B cell (primary cell): Measurements from ENCODE around the gene GRP. TPM values are rescaled to one million over a fixed set of nuclear protein-coding genes. Genes with fewer than 3 reads are reported as not detected.
A peak's percentile ranks its signal among the peaks of the same experiment; 100 is the strongest.

Source experiments
- ATAC-seq: fragments of 200-7000 bp; cut with Tn5 transposase; one replicate; pipeline ENCODE4 v1.10.0; 2021; ENCODE audit warnings: low read depth, mild to moderate bottlenecking, moderate number of reproducible peaks, moderate library complexity
- CTCF ChIA-PET: fragments of 350-600 bp; sonication (Branson Sonifier 250); formaldehyde crosslinking; loops from one replicate; lab custom pipeline; 2021; ENCODE audit warnings: antibody characterized with exemption, inconsistent platforms; lab: Charles Lee
- POLR2A ChIA-PET: fragments of 350-600 bp; sonication (Branson Sonifier 250); formaldehyde crosslinking; loops from one replicate; lab custom pipeline; 2021; ENCODE audit warnings: antibody characterized with exemption; lab: Charles Lee
- DNase-seq: peaks from one replicate; pipeline ENCODE4 v3.0.0; 2013
- H2AFZ ChIP-seq: 2 replicates; pipeline ENCODE4 v1.6.1; 2012; ENCODE audit warnings: mild to moderate bottlenecking, low read depth, low read length; ENCODE audit not compliant: insufficient read depth, poor library complexity, severe bottlenecking
- H3K27ac ChIP-seq, 2 donors: 1 replicate in 1 of 2; 2 replicates in 1 of 2; pipeline ENCODE4 v1.5.1; 2012 to 2013; ENCODE audit warnings: low read length in 2 of 2, mild to moderate bottlenecking in 2 of 2, moderate library complexity in 1 of 2
- H3K27me3 ChIP-seq, 4 experiments: fragments of 200-600 bp in 1 of 4; sonication (generic) in 1 of 4; replicated peaks in 1 of 4; 1 replicate in 2 of 4; 2 replicates in 2 of 4; pipeline versions ENCODE4 v1.6.1 to v1.7.0; 2013 to 2016; ENCODE audit warnings: low read length in 3 of 4, mild to moderate bottlenecking in 2 of 4, mixed read lengths in 1 of 4, moderate library complexity in 1 of 4; ENCODE audit not compliant: insufficient read depth in 4 of 4, control insufficient read depth in 3 of 4; ENCODE audit errors: control extremely low read depth in 1 of 4
- H3K36me3 ChIP-seq, 2 experiments: replicated peaks in 1 of 2; 1 replicate in 1 of 2; 2 replicates in 1 of 2; pipeline versions ENCODE4 v1.6.1 to v1.7.1; 2013; ENCODE audit warnings: low read length in 1 of 2; ENCODE audit not compliant: insufficient read depth in 2 of 2, control insufficient read depth in 1 of 2; ENCODE audit errors: control extremely low read depth in 1 of 2, extremely low read depth in 1 of 2
- H3K4me1 ChIP-seq, 2 donors: fragments of 200-600 bp in 1 of 2; sonication (generic) in 1 of 2; 1 replicate in 1 of 2; 2 replicates in 1 of 2; pipeline versions ENCODE4 v1.5.1 to v1.6.1; 2013 to 2017; ENCODE audit warnings: low read length in 2 of 2; ENCODE audit not compliant: control insufficient read depth in 2 of 2, insufficient read depth in 2 of 2
- H3K4me2 ChIP-seq: replicated peaks from 2 replicates; pipeline ENCODE3; 2012; ENCODE audit warnings: mild to moderate bottlenecking, low read depth, low read length; ENCODE audit not compliant: poor library complexity, severe bottlenecking
- H3K4me3 ChIP-seq, 5 experiments: fragments of 200-600 bp in 1 of 5; sonication (generic) in 1 of 5; 1 replicate in 3 of 5; 2 replicates in 2 of 5; pipeline versions ENCODE4 v1.5.1 to v1.7.0; 2011 to 2016; ENCODE audit warnings: low read length in 4 of 5, mild to moderate bottlenecking in 4 of 5, low read depth in 2 of 5, control low read depth in 1 of 5, moderate library complexity in 1 of 5; ENCODE audit not compliant: insufficient read depth in 1 of 5; ENCODE audit errors: control extremely low read depth in 1 of 5, extremely low read depth in 1 of 5
- H3K79me2 ChIP-seq: fragments of 200-600 bp; sonication (generic); one replicate; pipeline ENCODE4 v1.6.0; 2016; ENCODE audit warnings: low read length; ENCODE audit not compliant: control insufficient read depth, insufficient read depth
- H3K9ac ChIP-seq: fragments of 200-600 bp; sonication (generic); 2 replicates; pipeline ENCODE4 v1.6.1; 2017; ENCODE audit warnings: mild to moderate bottlenecking, low read length, moderate library complexity
- H3K9me3 ChIP-seq, 3 donors: one replicate each; pipeline versions ENCODE4 v1.6.1 to v1.7.1; 2013; ENCODE audit warnings: low read length in 2 of 3; ENCODE audit not compliant: control insufficient read depth in 2 of 3, insufficient read depth in 1 of 3; ENCODE audit errors: control extremely low read depth in 1 of 3
- H4K20me1 ChIP-seq: 2 replicates; pipeline ENCODE4 v1.6.0; 2012; ENCODE audit warnings: mild to moderate bottlenecking, low read length; ENCODE audit not compliant: insufficient read depth, control insufficient read depth, poor library complexity, severe bottlenecking
- H3K27ac Mint-ChIP-seq: one replicate; pipeline ENCODE4 v1.8.0; 2021; ENCODE audit warnings: mixed read lengths
- H3K27me3 Mint-ChIP-seq: one replicate; pipeline ENCODE4 v1.8.0; 2021; ENCODE audit warnings: mixed read lengths
- H3K4me1 Mint-ChIP-seq: one replicate; pipeline ENCODE4 v1.8.0; 2021; ENCODE audit warnings: mixed read lengths
- H3K4me3 Mint-ChIP-seq: one replicate; pipeline ENCODE4 v1.8.0; 2021; ENCODE audit warnings: mixed read lengths
- H3K9me3 Mint-ChIP-seq: one replicate; pipeline ENCODE4 v1.8.0; 2022; ENCODE audit warnings: mixed read lengths; ENCODE audit not compliant: insufficient read depth
- CTCF ChIP-seq: fragments of 200-600 bp; IDR thresholded peaks from one replicate; pipeline ENCODE4 v1.8.0; 2022; ENCODE audit warnings: antibody characterized with exemption, mild to moderate bottlenecking
- EZH2 ChIP-seq: IDR thresholded peaks from 2 replicates; pipeline ENCODE4 v1.6.1; 2012; ENCODE audit warnings: borderline replicate concordance, low read depth, mild to moderate bottlenecking, moderate library complexity, low read length; ENCODE audit not compliant: insufficient read depth, poor library complexity, severe bottlenecking
- WGBS: methylation state at CpG from one replicate; pipeline ENCODE4 v1.1.5; 2013; ENCODE audit warnings: missing lambda C conversion rate; ENCODE audit not compliant: insufficient coverage; 5-methylcytosine and 5-hydroxymethylcytosine counted together
- intact Hi-C: fragments of 100-400 bp; cut with micrococcal nuclease; formaldehyde crosslinking; loops from one replicate; pipeline ENCODE4 v1.10.0; 2022
- polyA plus RNA-seq: library from polyadenylated mRNA; depleted of rRNA; stranded (reverse); fragments of >200 nt; gene quantifications from 2 replicates; pipeline ENCODE4 v1.2.3, GENCODE V29; 2012
- total RNA-seq, 2 donors: library from RNA; stranded (reverse); fragments of 120-200 nt in 1 of 2; gene quantifications; 1 replicate in 1 of 2; 2 replicates in 1 of 2; pipeline versions ENCODE4 v1.2.3 to v1.2.4, GENCODE V29; 2013 to 2022

The GRP gene
- total and polyA plus RNA-seq, 2 donors (not counting 1 experiment from before 2014, with no cell fraction given) = not detected

GRCh38 chr18:59272891-59273758 is 53.2 kb downstream of the GRP start, which contains the start of gene RAX:
TSS of gene RAX (minus strand) at chr18:59273454. CDS start at chr18:59273206, 248 bp downstream.
- DNase-seq (peak; percentile 36), ATAC-seq (peak; percentile 44)
- ChIA-PET CTCF (no interaction called here), POLR2A (no interaction called here)
- H3K9me3 ChIP-seq = peaks cover 0 to 32% (median 1%) of the 10 kb centered on the region in 3 donors
- H3K4me1 ChIP-seq = peaks cover 34 to 45% of the 10 kb centered on the region in 2 donors
- intact Hi-C loops = loop anchor here (5.0 kb wide), 1 partner anchor 84 kb away; the partner anchor contains the start of gene LMAN1
- H3K4me2 ChIP-seq = peak within 1 kb of the TSS; percentile 75
- H3K4me3 ChIP-seq = peak within 1 kb of the TSS in 3 of 5 experiments; percentile 17 to 43 (median 33)
- H4K20me1 ChIP-seq = no peaks in the 10 kb centered on the region
- peak within 1 kb of the TSS; percentile 47 for H3K4me3 Mint-ChIP-seq
- no peaks in the 10 kb centered on the region for H3K9me3 Mint-ChIP-seq
- 6% methylated on average over 88 of the region's 88 CpGs for WGBS
- peaks cover 74% of the 10 kb centered on the region for H3K27me3 Mint-ChIP-seq
- peak within 1 kb of the TSS; percentile 31 for H2AFZ ChIP-seq
- H3K27me3 ChIP-seq = peaks cover 0 to 89% (median 64%) of the 10 kb centered on the region in 4 experiments
- no peak for TF ChIP-seq EZH2
- no peak for TF ChIP-seq CTCF
- no peak within 1 kb of the TSS for H3K27ac ChIP-seq
- no peaks in the 10 kb centered on the region for H3K79me2 ChIP-seq
- peaks cover 23% of the 10 kb centered on the region for H3K4me1 Mint-ChIP-seq
- no peaks in the 10 kb centered on the region for H3K36me3 ChIP-seq
- H3K9ac ChIP-seq = peak within 1 kb of the TSS; percentile 42
- no peak within 1 kb of the TSS for H3K27ac Mint-ChIP-seq
